Measurements from ENCODE around the gene SNX9. TPM values are rescaled to one million over a fixed set of nuclear protein-coding genes. Genes with fewer than 3 reads are reported as not detected.

The SNX9 gene
- total RNA-seq, 4 donors from 2014 or later, result 29.4 to 44.9 (median 33.3) TPM

- no peaks in the 10 kb centered on the region for H3K9me3 ChIP-seq
- ATAC-seq (no peak), DNase-seq (no peak)
- no peaks in the 10 kb centered on the region for H3K4me1 ChIP-seq
- H3K27me3 ChIP-seq, result peaks cover 0 to 9% (median 0%) of the 10 kb centered on the region in 3 donors
- no peaks in the 10 kb centered on the region for H3K36me3 ChIP-seq
- intact Hi-C loops (cut with DNase I; ENCODE audit: low total_unique reads) (no loop called here), in situ Hi-C loops (cut with MboI; ENCODE audit: low sequenced_read_pairs in 4 of 4) (no loop called here)
- no peak for TF ChIP-seq CTCF (IDR thresholded peaks at IDR 0.05 in 4 of 5, conservative IDR thresholded peaks at IDR 0.05 in 1 of 5)
- no peak overlapping the region for H3K27ac ChIP-seq
- H3K4me3 ChIP-seq, result no peak overlapping the region
Observed at GRCh38 chr6:157777344-157777743, 45.7 kb upstream of the SNX9 start.

GRCh38 chr6:157778719-157779118 is 44.3 kb upstream of the SNX9 start:
- DNase-seq (no peak), ATAC-seq (no peak)
- H3K27ac ChIP-seq, result no peak overlapping the region
- H3K4me1 ChIP-seq, result no peaks in the 10 kb centered on the region
- peaks cover 0 to 2% (median 0%) of the 10 kb centered on the region in 3 donors for H3K27me3 ChIP-seq
- H3K36me3 ChIP-seq, result no peaks in the 10 kb centered on the region
- intact Hi-C loops (cut with DNase I; ENCODE audit: low total_unique reads) (no loop called here), in situ Hi-C loops (cut with MboI; ENCODE audit: low sequenced_read_pairs in 4 of 4) (no loop called here)
- H3K4me3 ChIP-seq, result no peak overlapping the region
- no peaks in the 10 kb centered on the region for H3K9me3 ChIP-seq
- TF ChIP-seq CTCF (IDR thresholded peaks at IDR 0.05 in 4 of 5, conservative IDR thresholded peaks at IDR 0.05 in 1 of 5), result no peak
- no peak for TF ChIP-seq POLR2A (IDR thresholded peaks at IDR 0.05)

GRCh38 chr6:157779705-157780604 is 43.1 kb upstream of the SNX9 start:
- DNase-seq (no peak), ATAC-seq (no peak)
- Histone ChIP-seq H3K4me1 (no peaks in the 10 kb centered on the region), H3K9me3 (no peaks in the 10 kb centered on the region), H3K27me3 (no peaks in the 10 kb centered on the region), H3K36me3 (no peaks in the 10 kb centered on the region), H3K27ac (no peak overlapping the region), H3K4me3 (no peak overlapping the region)
- intact Hi-C loops (cut with DNase I; ENCODE audit: low total_unique reads) (no loop called here), in situ Hi-C loops (cut with MboI; ENCODE audit: low sequenced_read_pairs in 4 of 4) (no loop called here)
- no peak for TF ChIP-seq POLR2A (IDR thresholded peaks at IDR 0.05)

GRCh38 chr6:157785636-157786035 is 37.4 kb upstream of the SNX9 start:
- DNase-seq (no peak), ATAC-seq (no peak)
- intact Hi-C loops (cut with DNase I; ENCODE audit: low total_unique reads), result no loop called here
- Histone ChIP-seq H3K27me3 (no peaks in the 10 kb centered on the region), H3K36me3 (no peaks in the 10 kb centered on the region), H3K4me3 (no peak overlapping the region), H3K27ac (no peak overlapping the region), H3K4me1 (no peaks in the 10 kb centered on the region), H3K9me3 (no peaks in the 10 kb centered on the region)
- in situ Hi-C loops (cut with MboI; ENCODE audit: low sequenced_read_pairs in 4 of 4), result no loop called here
- no peak for TF ChIP-seq CTCF (IDR thresholded peaks at IDR 0.05 in 4 of 5, conservative IDR thresholded peaks at IDR 0.05 in 1 of 5)
- no peak for TF ChIP-seq POLR2A (IDR thresholded peaks at IDR 0.05)

GRCh38 chr6:157786221-157786620 is 36.8 kb upstream of the SNX9 start:
- intact Hi-C loops (cut with DNase I; ENCODE audit: low total_unique reads), result no loop called here
- TF ChIP-seq POLR2A (IDR thresholded peaks at IDR 0.05) (no peak), CTCF (IDR thresholded peaks at IDR 0.05 in 4 of 5, conservative IDR thresholded peaks at IDR 0.05 in 1 of 5) (no peak)

More at GRCh38 chr6:157786221-157786620, 36.8 kb upstream of the SNX9 start:
- in situ Hi-C loops (cut with MboI; ENCODE audit: low sequenced_read_pairs in 4 of 4), result no loop called here
- DNase-seq (no peak), ATAC-seq (no peak)
- Histone ChIP-seq H3K27me3 (no peaks in the 10 kb centered on the region), H3K4me1 (peaks cover 0 to 2% of the 10 kb centered on the region in 2 donors), H3K4me3 (no peak overlapping the region), H3K36me3 (no peaks in the 10 kb centered on the region), H3K9me3 (no peaks in the 10 kb centered on the region), H3K27ac (no peak overlapping the region)
